HG03175 (cell line): ENCODE results near the gene GNAO1.

Source experiments
- ATAC-seq: cut with Tn5 transposase; IDR thresholded peaks from one replicate; pipeline ENCODE4 v1.9.1; 2021; ENCODE audit warnings: mild to moderate bottlenecking, moderate library complexity; ENCODE audit not compliant: unreplicated experiment

The GNAO1 gene

DNA sequence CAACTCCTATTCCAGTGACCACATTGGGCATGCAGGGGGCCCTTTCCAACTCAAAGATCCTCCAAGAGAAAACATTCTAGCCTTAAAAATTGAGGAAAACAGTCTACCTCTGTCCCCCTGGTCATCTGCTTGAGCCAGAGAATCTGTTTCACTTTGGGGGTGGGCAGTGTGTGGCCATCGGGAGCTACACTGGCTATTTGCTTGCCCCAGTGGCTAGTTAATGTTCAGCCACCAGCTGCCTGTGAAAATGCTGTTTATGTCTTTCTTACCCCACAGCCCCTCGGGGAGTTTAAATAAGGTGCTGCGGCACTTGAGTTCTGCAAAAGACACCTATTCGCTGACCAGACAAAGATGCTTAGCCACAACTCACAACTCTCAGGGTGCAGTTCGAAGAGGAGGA, 43.4 kb downstream of the GNAO1 start:
- no peak for ATAC-seq

- no peak for ATAC-seq
Measured at GRCh38 chr16:56237451-56237930, 46.2 kb downstream of the GNAO1 start.

DNA sequence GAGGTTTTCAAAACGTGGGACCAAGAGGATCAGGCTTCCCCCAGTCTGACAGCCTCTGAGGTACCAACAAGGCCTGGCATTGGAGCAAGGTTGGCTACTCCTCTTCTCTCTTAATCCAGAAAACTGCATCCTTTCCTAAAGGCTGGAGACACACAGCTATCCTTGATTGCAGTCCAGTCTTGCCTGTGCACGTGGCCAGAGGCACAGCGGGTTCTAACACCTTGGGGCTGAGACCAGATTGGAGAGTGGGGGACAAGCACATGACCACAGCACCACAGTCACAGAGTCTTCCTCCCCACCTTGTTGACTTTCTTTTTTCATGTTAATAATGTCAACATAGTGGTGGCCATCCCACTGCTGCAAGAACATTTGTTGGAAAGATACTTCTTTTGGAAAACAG, 46.9 kb downstream of the GNAO1 start:
- no peak for ATAC-seq

DNA sequence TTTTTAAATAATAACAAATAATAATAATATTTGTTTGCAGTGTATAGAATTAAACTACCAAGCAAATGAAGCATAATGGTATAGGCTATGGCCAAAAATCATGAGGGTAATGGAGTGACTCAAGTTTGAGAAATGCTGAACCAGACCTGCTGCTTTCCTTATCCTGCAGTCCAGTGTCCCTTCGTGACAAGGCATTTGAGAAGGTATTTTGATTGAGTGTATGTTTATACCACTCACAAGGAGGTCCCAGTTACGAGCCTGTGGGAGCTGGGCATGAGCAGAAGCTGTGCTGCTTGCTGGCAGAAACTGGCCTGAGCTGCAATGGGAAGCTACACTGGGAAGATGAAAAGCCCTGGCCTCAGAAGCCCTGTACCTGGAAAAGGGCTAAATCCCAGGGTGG, 50.3 kb downstream of the GNAO1 start:
- no peak for ATAC-seq

DNA sequence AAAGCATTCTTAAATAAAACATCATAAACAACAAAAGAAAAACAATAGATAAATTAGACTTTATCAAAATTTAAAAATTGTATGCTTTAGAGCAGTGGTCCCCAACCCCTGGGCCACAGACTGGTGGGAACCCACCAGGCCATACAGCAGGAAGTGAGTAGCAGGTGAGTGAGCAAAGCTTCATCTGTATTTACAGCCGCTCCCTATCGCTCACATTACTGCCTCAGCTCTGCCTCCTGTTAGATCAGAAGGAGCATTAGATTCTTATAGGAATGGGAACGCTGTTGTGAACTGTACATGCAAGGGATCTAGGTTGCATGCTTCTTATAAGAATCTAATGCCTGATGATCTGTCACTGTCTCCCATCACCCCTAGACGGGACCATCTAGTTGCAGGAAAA, 51.5 kb downstream of the GNAO1 start:
- no peak for ATAC-seq

- no peak for ATAC-seq
Measured at GRCh38 chr16:56244612-56245011, 53.3 kb downstream of the GNAO1 start.

- ATAC-seq, result no peak
Measured at GRCh38 chr16:56245197-56245596, 53.9 kb downstream of the GNAO1 start.

- no peak for ATAC-seq
Measured at GRCh38 chr16:56246051-56246817, 54.9 kb downstream of the GNAO1 start.

GRCh38 chr16:56247018-56247417, 55.7 kb downstream of the GNAO1 start:
- ATAC-seq, result no peak

DNA sequence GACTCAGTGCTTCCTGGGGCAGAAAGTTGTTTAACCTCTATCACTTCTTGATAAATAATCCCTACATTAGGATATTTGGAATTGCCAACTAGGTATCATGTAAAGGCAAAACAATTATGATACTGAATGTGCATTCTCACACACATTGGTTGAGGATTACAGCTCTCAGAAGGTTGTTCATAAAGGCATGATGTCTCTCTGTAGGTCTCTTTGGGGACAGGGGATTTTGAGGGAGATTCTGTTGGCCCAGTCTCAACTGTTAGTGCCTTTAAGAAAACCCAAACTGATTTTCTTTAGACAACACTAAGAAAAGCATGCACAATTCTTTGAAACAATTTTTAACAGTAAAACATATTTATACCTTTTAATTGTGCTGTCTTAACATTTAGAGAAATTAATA, 56.5 kb downstream of the GNAO1 start:
- no peak for ATAC-seq

DNA sequence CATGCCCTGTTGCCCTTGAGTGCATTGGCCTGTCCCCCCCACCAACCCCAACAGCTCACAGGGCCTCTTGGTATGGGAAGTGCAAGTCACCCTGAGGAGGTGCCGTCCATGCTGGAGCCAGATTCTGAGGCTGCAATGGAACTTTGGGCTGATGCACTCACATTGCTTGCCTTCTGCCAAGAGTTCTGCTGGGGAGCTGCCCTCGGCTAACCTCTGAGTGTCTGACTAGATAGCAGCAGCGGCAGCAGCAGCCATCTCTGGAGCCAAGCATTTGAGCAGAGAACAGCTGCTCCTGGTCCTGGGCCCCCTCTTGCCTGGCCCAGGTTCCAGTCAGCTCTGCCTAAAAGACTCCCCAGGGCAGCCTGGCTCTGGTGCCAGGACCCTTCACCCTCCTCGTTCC, 61.5 kb downstream of the GNAO1 start:
- ATAC-seq, result no peak

- no peak for ATAC-seq
Measured at GRCh38 chr16:56255904-56256303, 64.6 kb downstream of the GNAO1 start.

GRCh38 chr16:56257239-56257638, 66.0 kb downstream of the GNAO1 start:
- ATAC-seq, result no peak

- no peak for ATAC-seq
Measured at GRCh38 chr16:56257666-56258342, 66.5 kb downstream of the GNAO1 start.

GRCh38 chr16:56258508-56259424, 67.5 kb downstream of the GNAO1 start:
- no peak for ATAC-seq

GRCh38 chr16:56259425-56259779, 68.1 kb downstream of the GNAO1 start:
- ATAC-seq, result no peak

- ATAC-seq, result no peak
Measured at GRCh38 chr16:56260378-56261160, 69.3 kb downstream of the GNAO1 start.

- ATAC-seq, result no peak
Measured at GRCh38 chr16:56261656-56262055, 70.4 kb downstream of the GNAO1 start.

DNA sequence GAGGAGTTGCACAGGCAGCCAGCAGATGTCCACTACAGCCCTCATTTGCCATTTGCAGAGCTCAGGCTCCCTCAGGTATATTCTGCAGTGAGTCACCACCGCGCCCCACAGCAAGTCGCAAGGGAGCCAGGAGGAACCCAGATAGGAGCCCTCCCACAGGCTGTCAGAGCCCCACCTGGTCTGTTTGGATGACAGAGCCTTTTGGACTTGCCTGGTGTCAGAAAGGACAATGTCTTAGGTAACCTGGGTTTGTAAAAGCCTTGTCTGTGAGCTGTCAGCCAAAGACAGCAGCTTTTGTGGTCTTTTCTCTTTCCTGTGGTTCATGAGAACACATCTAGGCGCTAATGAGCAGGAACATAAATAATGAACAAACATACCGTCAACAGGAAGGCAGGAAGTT, 70.9 kb downstream of the GNAO1 start:
- ATAC-seq, result no peak

- no peak for ATAC-seq
Measured at GRCh38 chr16:56262551-56263245, 71.4 kb downstream of the GNAO1 start.
